ENCODE measurements around the gene TLNRD1. TPM values are rescaled to one million over a fixed set of nuclear protein-coding genes. Genes with fewer than 3 reads are reported as not detected.

TLNRD1 gene
- total RNA-seq, 1 experiment from 2014 or later = 14.9 TPM

GRCh38 chr15:80976851-80977250 is 23.9 kb upstream of the TLNRD1 start:
- no peak overlapping the region for H2AFZ ChIP-seq
- 0 out of 2 replicates have a peak, but pooled peaks cover 12% of the 10 kb centered on the region for H3K4me1 ChIP-seq (replicated peaks; ENCODE audit: insufficient read depth)
- intact Hi-C loops (cut with micrococcal nuclease; ENCODE audit: unreplicated experiment) = no loop called here
- peaks cover 8% of the 10 kb centered on the region for H3K79me2 ChIP-seq (ENCODE audit: low read depth)
- no peaks in the 10 kb centered on the region for H3K27me3 ChIP-seq (ENCODE audit: insufficient read depth, low read depth)
- H3K4me3 ChIP-seq = no peak overlapping the region
- H3K9me2 ChIP-seq (ENCODE audit: insufficient read depth) = no peaks in the 10 kb centered on the region
- H4K20me1 ChIP-seq (ENCODE audit: insufficient read depth) = no peaks in the 10 kb centered on the region
- no peak overlapping the region for H3K27ac ChIP-seq
- no TSS peak for BruUV-seq (replicated peaks)
- peaks cover 9% of the 10 kb centered on the region; the same call in 1 of the 2 replicates for H3F3A ChIP-seq (ENCODE audit: insufficient read depth, low read depth)
- H3K36me3 ChIP-seq (ENCODE audit: low read depth) = peaks cover 22% of the 10 kb centered on the region
- H3K4me2 ChIP-seq = no peak overlapping the region
- no peaks in the 10 kb centered on the region for H3K9me3 ChIP-seq (ENCODE audit: insufficient read depth, low read depth)
- ChIA-PET POLR2A (ENCODE audit: unreplicated experiment) (no interaction called here), CTCF (interaction anchor here (0.7 kb wide), 1 partner anchor 289 kb away, joined by 3 read pairs; no protein-coding TSS in a partner anchor)
- no peak for DNase-seq
- no peak for TF ChIP-seq EZH2 (IDR thresholded peaks at IDR 0.05; ENCODE audit: low read depth)
- TF ChIP-seq CTCF (conservative IDR thresholded peaks at IDR 0.05) = no peak

GRCh38 chr15:80977627-80978036 is 23.1 kb upstream of the TLNRD1 start:
- Histone ChIP-seq H3K4me3 (no peak overlapping the region), H3K4me2 (no peak overlapping the region), H3K27ac (no peak overlapping the region), H3K9me2 (ENCODE audit: insufficient read depth) (no peaks in the 10 kb centered on the region), H3K79me2 (ENCODE audit: low read depth) (peaks cover 13% of the 10 kb centered on the region), H3F3A (ENCODE audit: insufficient read depth, low read depth) (peaks cover 9% of the 10 kb centered on the region; the same call in 1 of the 2 replicates), H3K36me3 (ENCODE audit: low read depth) (peaks cover 30% of the 10 kb centered on the region), H4K20me1 (ENCODE audit: insufficient read depth) (no peaks in the 10 kb centered on the region), H2AFZ (no peak overlapping the region), H3K27me3 (ENCODE audit: insufficient read depth, low read depth) (no peaks in the 10 kb centered on the region), H3K4me1 (replicated peaks; ENCODE audit: insufficient read depth) (0 out of 2 replicates have a peak, but pooled peaks cover 12% of the 10 kb centered on the region), H3K9me3 (ENCODE audit: insufficient read depth, low read depth) (no peaks in the 10 kb centered on the region)
- TF ChIP-seq CTCF (conservative IDR thresholded peaks at IDR 0.05) = no peak
- DNase-seq = no peak
- ChIA-PET CTCF (interaction anchor here (1.2 kb wide), 1 partner anchor 288 kb away, joined by 3 read pairs; no protein-coding TSS in a partner anchor), POLR2A (ENCODE audit: unreplicated experiment) (interaction anchor here (0.6 kb wide), 1 partner anchor 405 kb away, joined by 3 read pairs; no protein-coding TSS in a partner anchor)
- intact Hi-C loops (cut with micrococcal nuclease; ENCODE audit: unreplicated experiment) = no loop called here
- no TSS peak for BruUV-seq (replicated peaks)

- peak in 1 of 2 experiments; percentile 56 for DNase-seq
- Histone ChIP-seq H3K9me2 (ENCODE audit: insufficient read depth) (no peaks in the 10 kb centered on the region), H3F3A (ENCODE audit: insufficient read depth, low read depth) (peaks cover 9% of the 10 kb centered on the region; the same call in 1 of the 2 replicates), H3K79me2 (ENCODE audit: low read depth) (peaks cover 22% of the 10 kb centered on the region), H4K20me1 (ENCODE audit: insufficient read depth) (no peaks in the 10 kb centered on the region), H3K27me3 (ENCODE audit: insufficient read depth, low read depth) (no peaks in the 10 kb centered on the region), H3K9me3 (ENCODE audit: insufficient read depth, low read depth) (no peaks in the 10 kb centered on the region), H3K4me1 (replicated peaks; ENCODE audit: insufficient read depth) (0 out of 2 replicates have a peak, but pooled peaks cover 12% of the 10 kb centered on the region), H3K27ac (peak overlapping the region; percentile 37), H3K36me3 (ENCODE audit: low read depth) (peaks cover 32% of the 10 kb centered on the region), H3K4me2 (no peak overlapping the region), H3K4me3 (no peak overlapping the region), H2AFZ (no peak overlapping the region)
- TSS peak; percentile 50 for BruUV-seq (replicated peaks)
- CTCF ChIA-PET = interaction anchor here (1.0 kb wide), 1 partner anchor 287 kb away, joined by 3 read pairs; no protein-coding TSS in a partner anchor
- intact Hi-C loops (cut with micrococcal nuclease; ENCODE audit: unreplicated experiment) = no loop called here
- POLR2A ChIA-PET (ENCODE audit: unreplicated experiment) = no interaction called here
- no peak for TF ChIP-seq CTCF (conservative IDR thresholded peaks at IDR 0.05)
- TF ChIP-seq EZH2 (IDR thresholded peaks at IDR 0.05; ENCODE audit: low read depth) = no peak
Measured at GRCh38 chr15:80978685-80979329, 21.9 kb upstream of the TLNRD1 start.

Data from PC-9 (cell line).